GM19193 (cell line): ENCODE measurements around the gene KIF21B.

Experiments used
- POLR2A ChIP-seq: IDR thresholded peaks from 4 replicates; pipeline ENCODE4 v1.6.1; 2011; ENCODE audit not compliant: insufficient read depth, insufficient read length; ENCODE audit errors: extremely low read depth

The KIF21B gene

GRCh38 chr1:201053155-201053860, 29.8 kb upstream of the KIF21B start:
- no peak for TF ChIP-seq POLR2A

GRCh38 chr1:201051399-201051798, 27.9 kb upstream of the KIF21B start:
- no peak for TF ChIP-seq POLR2A

- no peak for TF ChIP-seq POLR2A
Observed at GRCh38 chr1:201050515-201051277, 27.2 kb upstream of the KIF21B start.

- no peak for TF ChIP-seq POLR2A
Observed at GRCh38 chr1:201049248-201049831, 25.8 kb upstream of the KIF21B start.

- no peak for TF ChIP-seq POLR2A
Observed at GRCh38 chr1:201048521-201048920, 25.0 kb upstream of the KIF21B start.

- TF ChIP-seq POLR2A, result no peak
Observed at GRCh38 chr1:201044119-201044518, 20.6 kb upstream of the KIF21B start.

- TF ChIP-seq POLR2A, result no peak
Observed at GRCh38 chr1:201042779-201043461, 19.4 kb upstream of the KIF21B start.

- TF ChIP-seq POLR2A, result no peak
Observed at GRCh38 chr1:201041011-201041410, 17.5 kb upstream of the KIF21B start.

GRCh38 chr1:201039876-201040275, 16.4 kb upstream of the KIF21B start:
- no peak for TF ChIP-seq POLR2A

- TF ChIP-seq POLR2A, result no peak
Observed at GRCh38 chr1:201039418-201039817, 15.9 kb upstream of the KIF21B start.

- no peak for TF ChIP-seq POLR2A
Observed at GRCh38 chr1:201038186-201038876, 14.8 kb upstream of the KIF21B start.

- no peak for TF ChIP-seq POLR2A
Observed at GRCh38 chr1:201036188-201036842, 12.8 kb upstream of the KIF21B start.

- TF ChIP-seq POLR2A, result no peak
Observed at GRCh38 chr1:201034671-201035070, 11.2 kb upstream of the KIF21B start.

GRCh38 chr1:201032408-201032807, 8.9 kb upstream of the KIF21B start:
- TF ChIP-seq POLR2A, result no peak
